GM21619 (cell line): Measurements from ENCODE around the gene TPM1.

Source experiments
- ATAC-seq: cut with Tn5 transposase; IDR thresholded peaks from one replicate; pipeline ENCODE4 v1.9.1; 2021; ENCODE audit not compliant: unreplicated experiment

The TPM1 gene

GRCh38 chr15:63054281-63054683 lies 11.7 kb downstream of the TPM1 start:
- no peak for ATAC-seq

- ATAC-seq = no peak
Observed at GRCh38 chr15:63054985-63055384, 12.4 kb downstream of the TPM1 start.

GRCh38 chr15:63056829-63057228 lies 14.3 kb downstream of the TPM1 start:
- no peak for ATAC-seq

GRCh38 chr15:63057468-63058345 lies 15.2 kb downstream of the TPM1 start:
- no peak for ATAC-seq

- no peak for ATAC-seq
Observed at GRCh38 chr15:63059075-63059474, 16.5 kb downstream of the TPM1 start.

GRCh38 chr15:63059573-63060216 lies 17.1 kb downstream of the TPM1 start:
- no peak for ATAC-seq

GRCh38 chr15:63060699-63061098 lies 18.2 kb downstream of the TPM1 start:
- no peak for ATAC-seq

- ATAC-seq = no peak
Observed at GRCh38 chr15:63061975-63062374, 19.4 kb downstream of the TPM1 start.

- ATAC-seq = no peak
Observed at GRCh38 chr15:63063164-63063756, 20.7 kb downstream of the TPM1 start.

GRCh38 chr15:63063877-63064409 lies 21.4 kb downstream of the TPM1 start:
- ATAC-seq = no peak

- ATAC-seq = no peak
Observed at GRCh38 chr15:63065262-63066221, 23.0 kb downstream of the TPM1 start.

- ATAC-seq = no peak
Observed at GRCh38 chr15:63066272-63066671, 23.7 kb downstream of the TPM1 start.

- no peak for ATAC-seq
Observed at GRCh38 chr15:63067306-63067705, 24.8 kb downstream of the TPM1 start.

- no peak for ATAC-seq
Observed at GRCh38 chr15:63067976-63068743, 25.6 kb downstream of the TPM1 start.

GRCh38 chr15:63069616-63070090 lies 27.1 kb downstream of the TPM1 start:
- no peak for ATAC-seq

- ATAC-seq = no peak
Observed at GRCh38 chr15:63070681-63071129, 28.2 kb downstream of the TPM1 start.

GRCh38 chr15:63071288-63071909 lies 28.9 kb downstream of the TPM1 start:
- ATAC-seq = no peak

- ATAC-seq = no peak
Observed at GRCh38 chr15:63072023-63072650, 29.6 kb downstream of the TPM1 start.

GRCh38 chr15:63072809-63073277 lies 30.3 kb downstream of the TPM1 start:
- ATAC-seq = no peak
